HCT116 (cell line): ENCODE data around the gene RRAS2. TPM values are rescaled to one million over a fixed set of nuclear protein-coding genes. Genes with fewer than 3 reads are reported as not detected.

Experiments used
- ATAC-seq: fragments of 200-7000 bp; cut with Tn5 transposase; 2 replicates; pipeline ENCODE4 v1.9.1; 2020; ENCODE audit warnings: mild to moderate bottlenecking, moderate library complexity
- BruUV-seq: library from RNA; stranded (reverse); fragments of 400-500 nt; replicated peaks from 2 replicates; lab custom pipeline; 2021; lab: Mats Ljungman, UMichigan
- CTCF ChIA-PET: fragments of 300-600 bp; sonication (Branson Sonifier 250); formaldehyde crosslinking; loops from one replicate; lab custom pipeline; 2021; ENCODE audit warnings: antibody characterized with exemption; lab: Charles Lee
- POLR2A ChIA-PET: fragments of 300-600, 350-600 bp; sonication (Branson Sonifier 250); formaldehyde crosslinking; loops from one replicate; lab custom pipeline; 2021; ENCODE audit warnings: antibody characterized with exemption; lab: Charles Lee
- RAD21 ChIA-PET, 2 experiments: fragments of 300-600 bp; sonication (Branson Sonifier 250); formaldehyde crosslinking; loops; one replicate each; lab custom pipeline; 2023; ENCODE audit warnings: low total read pairs in 2 of 2; ENCODE audit not compliant: uncharacterized antibody in 2 of 2, unreplicated experiment in 2 of 2, low non-redundant PET in 1 of 2; lab: Charles Lee
- DNase-seq: peaks from one replicate; pipeline ENCODE4 v3.0.0-alpha.2; 2010; ENCODE audit warnings: low read depth, low spot score
- H2AFZ ChIP-seq: fragments of 200-600 bp; shearing (Covaris generic), sonication (generic); 2 replicates; pipeline ENCODE4 v1.6.1; 2017; ENCODE audit warnings: low read depth, mixed run types, mixed read lengths, antibody characterized with exemption, low read length; ENCODE audit not compliant: poor library complexity, severe bottlenecking
- H3K27ac ChIP-seq: 2 replicates; pipeline ENCODE4 v1.5.1; 2012; ENCODE audit warnings: low read depth, low read length
- H3K27me3 ChIP-seq: fragments of 200-600 bp; sonication (generic); 2 replicates; pipeline ENCODE4 v1.6.1; 2016; ENCODE audit warnings: mixed run types, low read length, mixed read lengths; ENCODE audit not compliant: insufficient read depth
- H3K36me3 ChIP-seq, 2 experiments: fragments of 200-500 bp in 1 of 2; fragments of 200-600 bp in 1 of 2; sonication (Bioruptor generic) in 1 of 2; sonication (generic) in 1 of 2; 2 replicates each; pipeline versions ENCODE4 v1.5.1 to v1.6.1; 2014 to 2016; ENCODE audit warnings: low read length in 2 of 2, inconsistent platforms in 1 of 2, mixed read lengths in 1 of 2, mixed run types in 1 of 2; ENCODE audit not compliant: insufficient read depth in 2 of 2, control insufficient read depth in 1 of 2
- H3K4me1 ChIP-seq, 2 experiments: fragments of 200-600 bp in 1 of 2; sonication (generic) in 1 of 2; 2 replicates each; pipeline versions ENCODE4 v1.5.1 to v1.6.1; 2012 to 2017; ENCODE audit warnings: low read length in 2 of 2, inconsistent platforms in 1 of 2, mild to moderate bottlenecking in 1 of 2, mixed read lengths in 1 of 2, mixed run types in 1 of 2, moderate library complexity in 1 of 2; ENCODE audit not compliant: insufficient read depth in 2 of 2, control insufficient read depth in 1 of 2
- H3K4me2 ChIP-seq: fragments of 200-600 bp; sonication (generic); 2 replicates; pipeline ENCODE4 v1.6.1; 2017; ENCODE audit warnings: mixed run types, low read length, mixed read lengths
- H3K4me3 ChIP-seq, 2 experiments: fragments of 200-600 bp in 1 of 2; sonication (generic) in 1 of 2; replicated peaks in 1 of 2; 2 replicates each; pipeline ENCODE4 v1.5.1; 2011 to 2016; ENCODE audit warnings: low read length in 2 of 2, control low read depth in 1 of 2, low read depth in 1 of 2, mild to moderate bottlenecking in 1 of 2, mixed read lengths in 1 of 2, mixed run types in 1 of 2
- H3K79me2 ChIP-seq: fragments of 200-600 bp; sonication (generic); 2 replicates; pipeline ENCODE4 v1.6.1; 2017; ENCODE audit warnings: mild to moderate bottlenecking, mixed run types, low read length, moderate library complexity, mixed read lengths; ENCODE audit not compliant: insufficient read depth
- H3K9ac ChIP-seq: fragments of 200-600 bp; sonication (generic); 2 replicates; pipeline ENCODE4 v1.6.1; 2016; ENCODE audit warnings: low read length, mixed read lengths
- H3K9me2 ChIP-seq: fragments of 200-600 bp; sonication (generic), shearing (Covaris generic); 2 replicates; pipeline ENCODE4 v1.6.1; 2017; ENCODE audit warnings: mixed run types, mild to moderate bottlenecking, moderate library complexity; ENCODE audit not compliant: insufficient read depth
- H3K9me3 ChIP-seq, 2 experiments: fragments of 200-500 bp in 1 of 2; fragments of 200-600 bp in 1 of 2; sonication (Bioruptor generic) in 1 of 2; sonication (generic) in 1 of 2; 2 replicates each; pipeline ENCODE4 v1.6.1; 2014 to 2017; ENCODE audit warnings: low read length in 2 of 2, mixed read lengths in 2 of 2, inconsistent platforms in 1 of 2, low read depth in 1 of 2, mild to moderate bottlenecking in 1 of 2, mixed run types in 1 of 2, moderate library complexity in 1 of 2; ENCODE audit not compliant: control insufficient read depth in 1 of 2, insufficient read depth in 1 of 2
- H4K20me1 ChIP-seq: fragments of 200-600 bp; sonication (generic), shearing (Covaris generic); 2 replicates; pipeline ENCODE4 v1.6.1; 2017; ENCODE audit warnings: mixed run types, mild to moderate bottlenecking, moderate library complexity; ENCODE audit not compliant: insufficient read depth
- EGR1 ChIP-seq: IDR thresholded peaks from 2 replicates; pipeline ENCODE4 v1.6.1; 2012; ENCODE audit warnings: low read depth
- ELF1 ChIP-seq: IDR thresholded peaks from 2 replicates; pipeline ENCODE4 v1.6.1; 2012; ENCODE audit warnings: low read depth, borderline replicate concordance
- EZH2 ChIP-seq: fragments of 200-600 bp; sonication (generic); IDR thresholded peaks from 2 replicates; pipeline ENCODE4 v1.6.1; 2017; ENCODE audit warnings: antibody characterized with exemption, mixed run types
- EZH2phosphoT487 ChIP-seq: fragments of 200-600 bp; IDR thresholded peaks from 2 replicates; pipeline ENCODE4 v1.6.1; 2018; ENCODE audit warnings: antibody characterized with exemption, borderline replicate concordance
- FOSL1 ChIP-seq: IDR thresholded peaks from 2 replicates; pipeline ENCODE4 v1.6.1; 2012; ENCODE audit warnings: low read depth
- MAX ChIP-seq: IDR thresholded peaks from 2 replicates; pipeline ENCODE4 v1.6.1; 2012
- REST ChIP-seq: IDR thresholded peaks from 2 replicates; pipeline ENCODE4 v1.6.1; 2012; ENCODE audit warnings: low read depth
- SP1 ChIP-seq: IDR thresholded peaks from 2 replicates; pipeline ENCODE4 v1.6.1; 2012; ENCODE audit warnings: low read depth
- YY1 ChIP-seq: IDR thresholded peaks from 2 replicates; pipeline ENCODE4 v1.6.1; 2011; ENCODE audit warnings: low read length, low read depth, moderate library complexity, mild to moderate bottlenecking; ENCODE audit not compliant: insufficient replicate concordance; ENCODE audit errors: extremely low read depth
- ZFX ChIP-seq: fragments of 450-650 bp; IDR thresholded peaks from 2 replicates; pipeline ENCODE4 v1.6.1; 2017
- intact Hi-C: fragments of 100-400 bp; cut with micrococcal nuclease; formaldehyde crosslinking; loops from 2 replicates; pipeline ENCODE4 v1.10.0; 2022
- total RNA-seq: library from RNA; stranded (reverse); gene quantifications from one replicate; pipeline ENCODE4 v1.2.1, GENCODE V29; 2021; ENCODE audit not compliant: unreplicated experiment

Gene RRAS2
- total RNA-seq, 1 experiment from 2014 or later: 54.5 TPM

GRCh38 chr11:14253840-14254239 is 105.1 kb downstream of the RRAS2 start:
- peaks cover 10% of the 10 kb centered on the region; the same call in 1 of the 2 replicates for H3K27me3 ChIP-seq
- no peak overlapping the region for H3K27ac ChIP-seq
- TF ChIP-seq ZFX (no peak), SP1 (no peak), EZH2 (no peak), FOSL1 (no peak), EGR1 (no peak), ELF1 (no peak), EZH2phosphoT487 (no peak), YY1 (no peak), MAX (no peak), REST (no peak)
- H3K9ac ChIP-seq: no peak overlapping the region
- BruUV-seq: no TSS peak
- intact Hi-C loops: no loop called here
- CTCF ChIA-PET: no interaction called here
- H3K4me3 ChIP-seq: no peak overlapping the region
- no peaks in the 10 kb centered on the region for H3K79me2 ChIP-seq
- H2AFZ ChIP-seq: no peak overlapping the region
- ATAC-seq (no peak), DNase-seq (no peak)
- H3K4me1 ChIP-seq: peaks cover 3 to 17% of the 10 kb centered on the region in 2 experiments; a peak in 2 of 4 replicates
- POLR2A ChIA-PET: no interaction called here
- RAD21 ChIA-PET: interaction anchor here in 1 of 2 experiments (0.9 kb wide), 1 partner anchor 299 kb away, joined by 3 read pairs; no protein-coding TSS in a partner anchor
- no peaks in the 10 kb centered on the region for H4K20me1 ChIP-seq
- H3K36me3 ChIP-seq: no peaks in the 10 kb centered on the region
- no peaks in the 10 kb centered on the region for H3K9me2 ChIP-seq
- H3K9me3 ChIP-seq: no peaks in the 10 kb centered on the region
- no peak overlapping the region for H3K4me2 ChIP-seq
